ENCODE measurements around the gene RNU5B-1. TPM values are rescaled to one million over a fixed set of nuclear protein-coding genes. Genes with fewer than 3 reads are reported as not detected.

The RNU5B-1 gene
- total RNA-seq, 1 donor from 2014 or later: not detected

- Mint-ChIP-seq H3K4me1 (peaks cover 47% of the 10 kb centered on the region), H3K36me3 (peaks cover 11% of the 10 kb centered on the region), H3K9me3 (no peaks in the 10 kb centered on the region), H3K4me3 (peak overlapping the region; percentile 43), H3K27ac (peak overlapping the region; percentile 29), H3K27me3 (ENCODE audit: insufficient read depth, low read depth) (peaks cover 6% of the 10 kb centered on the region)
- H3K79me2 ChIP-seq (ENCODE audit: low read depth): no peaks in the 10 kb centered on the region
- peaks cover 26% of the 10 kb centered on the region for H3F3A ChIP-seq (ENCODE audit: low read depth)
- H3K36me3 ChIP-seq: no peaks in the 10 kb centered on the region
- no peaks in the 10 kb centered on the region for H3K9me3 ChIP-seq (ENCODE audit: low read depth)
- no peak overlapping the region for H3K27ac ChIP-seq
- no peaks in the 10 kb centered on the region for H3K27me3 ChIP-seq
- peaks cover 57% of the 10 kb centered on the region for H3K4me1 ChIP-seq
- H3K9ac ChIP-seq: no peak overlapping the region
- peaks cover 26% of the 10 kb centered on the region for H4K20me1 ChIP-seq (ENCODE audit: low read depth)
- peak overlapping the region; percentile 68 for H3K4me2 ChIP-seq
- no peak overlapping the region for H3K4me3 ChIP-seq
- no peak for TF ChIP-seq EZH2phosphoT487 (IDR thresholded peaks at IDR 0.05)
- TF ChIP-seq EZH2 (IDR thresholded peaks at IDR 0.05): no peak
- TF ChIP-seq CTCF (IDR thresholded peaks at IDR 0.05): no peak
- no peak for DNase-seq (ENCODE audit: low spot score)
- no peak overlapping the region for H2AFZ ChIP-seq (replicated peaks)
These were observed 28.8 kb downstream of the RNU5B-1 start for GRCh38 chr15:65333148-65333820.

GRCh38 chr15:65333856-65334255, 29.4 kb downstream of the RNU5B-1 start:
- H3K9ac ChIP-seq: no peak overlapping the region
- no peak overlapping the region for H3K27ac ChIP-seq
- Mint-ChIP-seq H3K27ac (peak overlapping the region; percentile 72), H3K9me3 (no peaks in the 10 kb centered on the region), H3K4me1 (peaks cover 53% of the 10 kb centered on the region), H3K27me3 (ENCODE audit: insufficient read depth, low read depth) (peaks cover 6% of the 10 kb centered on the region), H3K36me3 (peaks cover 8% of the 10 kb centered on the region), H3K4me3 (peak overlapping the region; percentile 73)
- peaks cover 26% of the 10 kb centered on the region for H4K20me1 ChIP-seq (ENCODE audit: low read depth)
- H3K4me1 ChIP-seq: peaks cover 63% of the 10 kb centered on the region
- DNase-seq (ENCODE audit: low spot score): peak; percentile 68
- H3K4me3 ChIP-seq: no peak overlapping the region
- TF ChIP-seq CTCF (IDR thresholded peaks at IDR 0.05): no peak
- TF ChIP-seq EZH2 (IDR thresholded peaks at IDR 0.05): no peak
- no peak for TF ChIP-seq EZH2phosphoT487 (IDR thresholded peaks at IDR 0.05)
- no peaks in the 10 kb centered on the region for H3K79me2 ChIP-seq (ENCODE audit: low read depth)
- H2AFZ ChIP-seq (replicated peaks): no peak overlapping the region
- peaks cover 32% of the 10 kb centered on the region for H3F3A ChIP-seq (ENCODE audit: low read depth)
- no peaks in the 10 kb centered on the region for H3K36me3 ChIP-seq
- H3K4me2 ChIP-seq: peak overlapping the region; percentile 68
- H3K9me3 ChIP-seq (ENCODE audit: low read depth): no peaks in the 10 kb centered on the region
- no peaks in the 10 kb centered on the region for H3K27me3 ChIP-seq

- Histone ChIP-seq H3K9me3 (ENCODE audit: low read depth) (no peaks in the 10 kb centered on the region), H3K9ac (no peak overlapping the region), H4K20me1 (ENCODE audit: low read depth) (peaks cover 28% of the 10 kb centered on the region), H3K27me3 (no peaks in the 10 kb centered on the region), H3K79me2 (ENCODE audit: low read depth) (no peaks in the 10 kb centered on the region), H3K4me3 (no peak overlapping the region), H3K4me1 (peaks cover 65% of the 10 kb centered on the region), H3K36me3 (no peaks in the 10 kb centered on the region), H3F3A (ENCODE audit: low read depth) (peaks cover 33% of the 10 kb centered on the region), H2AFZ (replicated peaks) (no peak overlapping the region), H3K27ac (no peak overlapping the region), H3K4me2 (peak overlapping the region; percentile 68)
- peak; percentile 74 for DNase-seq (ENCODE audit: low spot score)
- Mint-ChIP-seq H3K36me3 (peaks cover 8% of the 10 kb centered on the region), H3K27me3 (ENCODE audit: insufficient read depth, low read depth) (peaks cover 6% of the 10 kb centered on the region), H3K4me1 (peaks cover 60% of the 10 kb centered on the region), H3K9me3 (no peaks in the 10 kb centered on the region), H3K27ac (peak overlapping the region; percentile 76), H3K4me3 (peak overlapping the region; percentile 64)
- TF ChIP-seq EZH2 (IDR thresholded peaks at IDR 0.05): no peak
- TF ChIP-seq EZH2phosphoT487 (IDR thresholded peaks at IDR 0.05): no peak
- TF ChIP-seq CTCF (IDR thresholded peaks at IDR 0.05): no peak
These were observed 30.2 kb downstream of the RNU5B-1 start for GRCh38 chr15:65334586-65335231.

All from neural progenitor cell (in vitro differentiated cells).